ENCODE measurements around the gene LGALSL.
"Not testable (repeated sequence)": the region's sequence is repeated elsewhere in the genome, so short reads cannot be mapped to it uniquely, and the experiment has no call there.

Gene LGALSL

DNA sequence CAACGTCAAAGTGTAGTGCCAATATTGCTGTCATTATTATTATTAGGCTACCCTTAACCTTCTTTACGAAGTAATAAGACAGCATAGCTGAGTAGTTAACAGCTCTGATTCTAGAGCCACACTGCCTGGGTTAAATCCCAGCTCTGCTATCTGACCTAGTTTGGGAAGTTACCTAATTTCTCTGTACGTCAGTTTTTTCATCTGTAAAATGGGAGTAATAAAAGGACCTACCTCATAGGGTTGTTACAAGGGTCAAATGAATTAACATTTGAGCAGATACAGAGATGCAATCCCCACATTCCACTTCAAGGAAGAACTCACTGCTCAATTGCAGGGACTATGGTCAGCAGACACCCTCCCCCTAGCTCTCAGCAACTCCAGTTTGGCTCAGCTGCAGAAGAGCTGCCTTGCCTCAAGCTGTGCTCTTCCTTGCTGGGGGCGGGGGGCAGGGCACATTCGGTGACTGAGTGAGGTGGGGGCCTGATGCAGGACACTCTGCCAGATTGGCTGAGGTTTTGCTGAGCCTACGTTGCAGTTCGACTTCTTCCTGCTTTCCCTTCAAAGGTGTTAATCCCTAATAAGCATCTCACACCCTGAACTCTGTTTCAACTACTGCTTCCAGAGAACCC, 11.0 kb upstream of the LGALSL start:
- no peak for DNase-seq

DNA sequence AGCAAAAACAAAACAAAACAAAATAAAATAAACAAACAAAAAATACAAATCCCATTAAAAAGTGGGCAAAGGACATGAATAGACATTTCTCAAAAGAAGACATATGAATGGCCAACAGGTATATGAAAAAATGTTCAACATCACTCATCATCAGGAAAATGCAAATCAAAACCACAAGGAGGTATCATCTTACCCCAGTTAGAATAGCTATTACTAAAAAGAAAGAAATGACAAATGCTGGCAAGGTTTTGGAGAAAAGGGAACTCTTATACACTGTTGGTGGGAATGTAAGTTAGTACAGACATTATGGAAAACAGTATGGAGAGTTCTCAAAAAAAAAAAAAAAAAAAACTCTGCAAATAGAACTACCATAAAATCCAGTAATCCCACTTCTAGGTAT, 8.0 kb upstream of the LGALSL start:
- DNase-seq = not testable (repeated sequence)

DNA sequence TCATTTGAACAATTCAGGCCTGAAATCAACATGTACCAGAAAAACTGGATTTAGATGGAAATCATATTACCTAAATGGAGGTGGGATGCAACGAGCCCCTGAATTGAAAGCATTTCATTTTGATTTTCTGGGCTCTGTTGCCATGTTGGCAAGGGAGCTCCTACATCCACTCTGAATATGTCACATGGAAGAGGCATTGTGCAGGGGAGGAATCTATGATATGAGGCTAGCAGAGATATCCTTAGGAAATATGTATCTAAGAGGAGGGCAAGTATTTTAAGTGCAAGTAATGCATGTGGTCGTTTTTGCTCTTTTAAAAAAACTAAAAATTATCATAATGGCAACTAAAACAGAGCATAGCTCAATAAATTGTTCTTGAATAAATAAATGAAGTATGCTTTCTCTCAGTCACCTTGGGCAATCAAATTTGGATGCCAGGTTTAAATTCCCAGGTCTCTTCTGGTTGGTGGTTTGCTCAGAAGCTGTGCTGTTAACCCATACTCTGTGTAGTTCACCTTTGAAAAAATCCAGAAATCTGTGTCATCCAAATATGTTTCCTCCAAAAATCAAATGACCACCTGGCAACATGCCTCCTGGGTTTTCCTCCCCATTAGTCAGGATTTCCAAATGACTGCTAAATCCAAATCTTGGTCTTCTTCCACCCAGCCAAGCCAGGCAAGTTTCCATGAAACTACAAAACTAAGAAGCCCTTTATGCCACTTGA, 6.5 kb upstream of the LGALSL start:
- DNase-seq = no peak

DNA sequence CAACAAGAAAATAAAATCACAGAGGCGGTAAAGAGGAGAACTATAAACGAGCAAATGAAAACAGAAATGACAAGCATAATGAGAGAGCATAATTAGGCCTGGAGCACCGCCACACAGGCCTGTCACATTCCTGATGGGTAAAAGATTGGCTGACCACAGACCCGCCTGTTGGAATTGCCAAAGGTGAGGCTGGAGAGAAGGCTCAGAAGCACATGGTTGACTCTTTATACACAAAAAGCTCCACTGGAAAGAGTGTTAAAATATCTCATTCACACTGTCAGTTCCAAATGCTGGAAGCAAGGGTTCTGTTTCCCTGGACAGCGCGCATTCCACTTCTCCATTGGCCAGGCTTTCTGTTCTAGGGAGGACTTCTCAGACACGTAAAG, 5.9 kb upstream of the LGALSL start:
- no peak for DNase-seq

DNA sequence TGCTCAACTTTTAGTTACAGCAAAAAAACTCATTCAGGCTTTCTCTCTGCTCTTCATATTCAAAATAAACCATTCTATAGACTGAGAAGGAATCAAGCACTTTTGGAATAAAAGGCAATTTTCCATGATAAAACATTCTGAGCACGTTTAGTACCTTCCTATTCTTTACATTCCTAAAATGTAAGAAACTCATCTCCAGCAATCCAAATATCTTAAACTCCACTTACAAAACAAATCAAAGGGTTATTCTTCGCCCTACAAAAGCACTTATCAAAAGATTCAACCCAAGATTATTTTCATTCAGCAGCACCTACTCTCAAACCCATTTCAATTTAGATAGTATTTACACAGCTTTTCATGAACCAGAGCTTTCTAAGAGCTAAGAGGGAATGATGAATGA, 2.9 kb upstream of the LGALSL start:
- no peak for DNase-seq

DNA sequence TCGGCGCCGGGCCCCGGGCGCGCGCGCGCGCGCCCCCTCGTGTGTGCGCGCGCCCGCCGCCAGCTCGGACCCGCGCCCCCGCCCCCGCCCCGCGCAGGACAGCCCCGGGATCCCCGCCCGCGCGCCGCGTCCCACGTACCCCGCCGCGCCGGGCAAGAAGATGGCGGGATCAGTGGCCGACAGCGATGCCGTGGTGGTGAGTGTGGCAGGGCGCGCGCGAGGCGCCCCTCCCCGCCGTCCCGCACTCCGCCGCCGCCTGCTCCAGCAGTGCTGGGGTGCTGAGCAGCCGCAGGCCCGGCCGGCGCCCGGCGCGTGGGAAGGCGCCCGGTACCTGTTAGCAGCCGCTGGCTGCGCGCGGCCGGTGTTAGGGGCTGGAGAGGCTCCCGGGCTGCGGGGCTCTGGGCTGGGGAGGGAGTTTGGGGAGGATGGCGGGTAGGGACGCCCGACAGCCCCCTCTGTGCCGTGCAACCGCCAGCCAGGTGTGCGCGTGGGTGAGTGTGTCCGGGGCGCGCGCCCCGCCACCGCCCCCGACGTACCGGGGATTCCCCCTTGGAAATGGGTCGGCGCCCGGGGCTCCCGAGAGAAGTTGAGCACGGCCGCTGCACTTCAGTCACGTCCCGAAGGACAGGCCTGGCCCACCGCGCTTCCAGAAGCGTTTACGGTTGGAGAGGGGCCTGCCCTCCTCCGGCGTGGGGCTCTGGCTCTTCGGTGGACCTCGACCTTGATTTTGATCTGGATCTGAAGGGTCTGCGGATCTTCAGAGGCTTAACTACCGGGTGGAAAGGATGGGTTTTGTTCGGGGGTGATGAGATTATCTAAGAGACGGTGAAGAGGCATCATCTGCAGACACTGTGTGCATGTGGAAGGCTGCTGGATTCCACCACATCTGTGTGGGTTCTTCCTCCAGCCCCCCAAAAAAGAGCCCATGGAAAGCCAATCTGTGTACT, 697 bp downstream of the LGALSL start:
- peak; percentile 10 to 60 (median 25) for DNase-seq

DNA sequence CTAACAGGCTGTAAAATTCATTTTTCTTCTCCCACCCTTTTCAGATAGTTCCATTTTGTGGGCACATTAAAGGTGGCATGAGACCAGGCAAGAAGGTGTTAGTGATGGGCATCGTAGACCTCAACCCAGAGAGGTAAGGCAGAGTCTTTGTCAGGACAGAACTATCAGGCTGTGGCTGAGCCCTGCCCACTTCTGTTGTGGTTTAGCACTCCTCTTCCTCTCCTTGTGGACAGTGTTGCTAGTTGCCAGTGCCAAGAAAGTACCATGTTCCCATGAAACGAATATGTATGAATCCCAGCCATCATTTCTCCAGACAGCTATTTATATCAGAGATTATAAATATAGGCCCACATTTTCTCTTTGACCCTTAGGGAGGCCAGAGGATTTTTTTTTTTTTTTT, 1.6 kb downstream of the LGALSL start:
- DNase-seq = no peak

DNA sequence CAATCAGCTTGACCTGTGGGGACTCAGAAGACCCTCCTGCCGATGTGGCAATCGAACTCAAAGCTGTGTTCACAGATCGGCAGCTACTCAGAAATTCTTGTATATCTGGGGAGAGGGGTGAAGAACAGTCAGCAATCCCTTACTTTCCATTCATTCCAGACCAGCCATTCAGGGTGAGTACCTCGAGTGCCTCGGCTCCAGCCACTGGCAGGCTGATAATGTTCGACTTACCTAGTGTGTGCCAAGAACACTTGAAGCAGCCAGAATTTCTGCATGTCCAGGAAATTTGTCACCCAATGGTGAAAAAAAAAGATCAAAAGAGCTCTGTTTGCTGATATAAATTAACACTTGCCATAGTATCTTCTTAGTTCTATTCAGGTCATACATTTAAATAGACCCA, 2.3 kb downstream of the LGALSL start:
- no peak for DNase-seq

DNA sequence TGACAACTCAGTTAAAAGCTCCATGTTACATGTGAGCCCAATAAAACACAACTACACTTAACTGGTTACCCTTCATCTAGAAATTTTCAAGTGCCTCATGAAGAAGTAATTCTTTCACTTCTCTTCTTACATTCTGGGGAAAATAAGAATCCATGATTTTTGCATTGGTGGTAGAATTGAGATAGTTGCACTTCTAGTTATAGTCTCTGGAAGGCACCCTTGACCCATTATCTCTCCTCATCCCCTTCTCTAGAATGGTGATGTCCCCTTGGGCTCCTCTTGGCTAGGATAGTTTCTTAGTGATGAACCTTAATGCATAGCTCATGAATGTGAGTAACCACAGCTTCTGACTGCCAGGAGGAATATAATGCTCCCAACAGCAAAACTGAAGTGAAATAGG, 3.6 kb downstream of the LGALSL start:
- DNase-seq = no peak

DNA sequence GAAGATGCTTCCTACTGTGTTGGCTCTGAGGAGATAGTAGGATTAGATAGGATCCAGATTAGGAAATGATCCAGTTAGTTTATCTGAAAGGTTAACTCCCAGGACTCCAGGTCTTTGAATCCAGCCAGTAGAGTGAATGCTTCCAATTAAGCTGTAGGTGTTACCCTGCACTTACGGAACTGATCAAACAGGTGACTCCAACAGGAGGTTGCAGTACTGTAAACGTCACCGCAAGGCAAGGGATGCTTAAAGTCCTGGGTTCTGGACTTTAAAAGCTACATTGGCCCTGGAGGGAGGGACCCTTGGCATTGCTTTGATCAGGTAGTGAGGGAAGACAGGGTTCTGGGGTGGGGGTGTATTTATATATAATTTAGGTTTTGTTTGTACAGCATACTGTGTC, 5.6 kb downstream of the LGALSL start:
- DNase-seq = no peak

DNA sequence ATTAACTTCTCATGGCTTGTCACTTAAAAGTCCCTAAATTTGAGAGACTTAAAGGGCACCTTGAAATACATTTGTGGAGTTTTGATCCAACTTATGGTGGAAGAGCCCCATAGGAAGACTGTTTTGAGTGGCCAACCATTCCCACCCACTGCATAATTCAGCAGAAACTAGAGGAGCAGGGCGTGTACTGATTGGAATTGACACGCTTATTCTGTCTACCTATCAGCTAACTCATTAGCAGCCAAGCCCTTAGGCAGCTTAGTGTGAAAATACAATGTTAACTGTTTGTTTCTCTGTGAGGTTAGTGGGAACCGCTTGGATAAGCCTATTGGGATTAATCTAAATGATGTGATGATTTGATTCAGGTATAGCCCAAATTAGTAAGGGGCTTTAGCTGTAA, 6.4 kb downstream of the LGALSL start:
- DNase-seq = no peak

DNA sequence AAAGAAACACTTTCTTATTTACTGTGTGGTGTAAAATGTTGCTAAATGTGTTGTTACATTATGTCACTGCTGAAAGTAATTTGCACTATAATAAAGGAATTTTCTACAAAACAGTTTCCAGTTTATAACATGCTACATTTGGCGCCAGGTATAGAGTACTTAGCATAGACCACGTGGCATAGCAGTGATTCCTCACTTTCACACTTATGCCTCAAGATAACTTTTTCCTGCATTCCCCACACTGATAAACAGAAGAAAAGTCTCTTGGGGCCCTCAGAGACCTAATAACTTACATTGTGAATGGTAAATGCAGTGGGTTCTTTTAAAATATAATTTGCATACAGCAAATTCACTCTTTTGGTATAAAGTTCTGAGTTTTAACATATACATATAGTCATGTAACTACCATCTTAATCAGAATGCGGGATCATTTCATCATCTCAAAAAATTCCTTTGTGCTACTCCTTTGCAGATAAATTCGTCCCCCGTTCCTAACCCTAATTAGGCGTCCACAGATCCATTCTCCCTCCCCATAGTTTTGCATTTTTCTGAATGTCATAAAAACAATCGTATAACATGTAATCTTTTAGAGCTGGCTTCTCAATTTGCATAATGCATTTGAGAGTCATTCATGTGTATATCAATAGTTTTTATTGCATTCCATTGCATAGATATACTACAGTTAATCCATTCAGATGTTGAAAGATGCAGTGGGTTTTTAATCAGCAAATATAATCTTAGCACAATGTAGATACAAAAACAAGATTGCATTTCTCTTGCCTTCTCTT, 7.5 kb downstream of the LGALSL start:
- no peak for DNase-seq

DNA sequence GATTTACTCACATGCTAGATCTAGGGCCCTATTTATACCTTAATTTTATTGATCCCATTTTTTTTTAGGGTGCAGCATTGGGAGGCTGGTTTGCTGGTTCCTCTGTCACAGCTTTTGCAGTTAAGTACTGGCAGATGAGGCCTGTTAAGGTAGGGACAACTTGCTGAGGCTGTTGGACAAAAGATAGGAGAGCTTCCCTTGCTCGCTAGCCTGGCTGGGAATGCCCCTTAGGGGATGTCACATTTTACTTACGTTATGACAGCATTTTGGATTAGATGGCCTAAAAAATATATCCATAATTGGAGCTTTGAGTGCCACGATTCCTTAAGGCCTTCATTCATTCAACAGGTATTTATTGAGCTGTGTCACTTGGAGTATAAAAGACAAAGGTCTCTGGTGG, 8.2 kb downstream of the LGALSL start:
- no peak for DNase-seq

DNA sequence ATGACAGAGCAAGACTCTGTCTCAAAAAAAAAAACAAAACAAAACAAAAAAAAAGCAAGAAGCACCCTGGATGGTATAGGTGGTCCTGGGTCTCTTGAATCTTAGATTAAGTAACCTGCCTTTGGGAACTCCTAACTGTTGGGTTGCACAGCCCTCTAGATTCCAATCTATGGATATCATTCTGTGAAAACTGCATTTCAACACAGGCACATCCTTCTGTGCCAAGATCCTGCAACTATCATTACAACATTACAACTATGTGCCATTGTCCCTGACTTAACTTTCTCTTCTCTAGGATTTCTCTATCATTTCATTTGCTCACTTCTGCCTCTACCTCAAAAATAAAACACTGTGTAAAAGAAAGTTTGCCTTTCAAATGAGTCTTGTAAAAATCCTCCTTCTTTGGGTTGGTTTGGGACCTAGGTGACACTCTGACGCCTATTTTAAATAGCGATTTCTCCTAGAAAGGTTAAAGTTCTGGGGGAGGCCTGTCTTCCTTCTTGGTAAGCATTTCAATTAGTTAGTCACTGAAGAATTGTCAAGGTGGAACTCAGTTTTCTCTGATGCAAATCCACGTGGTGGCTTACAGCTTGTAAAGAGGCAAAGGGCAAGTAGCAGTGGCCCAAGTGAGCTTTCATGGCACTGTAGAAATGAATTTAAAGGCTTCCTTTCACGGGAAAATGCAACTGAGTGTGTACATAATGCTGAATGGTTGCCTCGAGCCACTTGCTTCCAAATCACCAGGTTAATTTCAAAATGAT, 9.2 kb downstream of the LGALSL start:
- DNase-seq = no peak

DNA sequence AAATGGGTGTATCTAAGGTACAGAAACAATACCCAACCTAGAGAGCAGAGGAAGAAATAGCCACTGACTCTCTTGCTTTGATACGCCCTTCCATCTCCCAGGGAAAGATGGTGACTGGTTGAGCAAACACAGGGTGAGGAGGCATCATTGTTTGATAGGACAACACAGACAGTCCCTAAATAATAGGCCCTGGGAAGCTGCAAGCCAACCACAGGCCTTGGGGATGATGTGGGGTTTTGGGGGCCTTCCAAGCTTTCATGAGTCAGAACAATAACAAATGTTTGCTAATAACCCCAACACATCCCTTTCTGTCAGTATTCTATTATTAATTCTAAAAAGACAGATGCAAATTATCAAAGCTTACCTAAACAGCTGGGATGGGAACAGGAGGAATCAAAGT, 9.8 kb downstream of the LGALSL start:
- no peak for DNase-seq

DNA sequence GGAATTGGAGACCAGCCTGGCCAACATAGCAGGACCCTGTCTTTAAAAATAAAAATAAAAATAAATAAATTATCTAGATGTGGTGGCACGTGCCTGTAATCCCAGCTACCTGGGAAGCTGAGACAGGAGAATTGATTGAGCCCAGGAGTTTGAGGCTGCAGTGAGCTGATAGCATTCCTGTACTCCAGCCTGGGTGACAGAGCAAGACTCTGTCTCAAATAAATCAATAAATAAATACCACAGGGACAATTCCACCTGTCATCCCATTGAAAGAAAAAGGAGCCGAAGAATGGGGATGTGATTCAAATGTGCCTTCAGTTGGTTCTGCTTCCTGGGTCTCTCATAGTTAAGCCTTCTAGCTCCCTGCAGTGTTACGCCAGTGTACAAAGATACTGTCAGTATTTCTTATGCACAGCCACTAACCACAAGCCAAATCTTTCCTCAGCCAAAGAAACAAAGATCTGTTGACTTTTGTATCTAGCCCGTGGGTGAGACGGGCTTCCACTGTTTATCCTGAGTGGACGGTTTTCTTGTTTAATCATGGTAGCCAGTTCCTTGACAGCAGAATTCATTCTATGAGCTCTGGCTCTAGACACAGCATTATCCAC, 12.6 kb downstream of the LGALSL start:
- no peak for DNase-seq

DNA sequence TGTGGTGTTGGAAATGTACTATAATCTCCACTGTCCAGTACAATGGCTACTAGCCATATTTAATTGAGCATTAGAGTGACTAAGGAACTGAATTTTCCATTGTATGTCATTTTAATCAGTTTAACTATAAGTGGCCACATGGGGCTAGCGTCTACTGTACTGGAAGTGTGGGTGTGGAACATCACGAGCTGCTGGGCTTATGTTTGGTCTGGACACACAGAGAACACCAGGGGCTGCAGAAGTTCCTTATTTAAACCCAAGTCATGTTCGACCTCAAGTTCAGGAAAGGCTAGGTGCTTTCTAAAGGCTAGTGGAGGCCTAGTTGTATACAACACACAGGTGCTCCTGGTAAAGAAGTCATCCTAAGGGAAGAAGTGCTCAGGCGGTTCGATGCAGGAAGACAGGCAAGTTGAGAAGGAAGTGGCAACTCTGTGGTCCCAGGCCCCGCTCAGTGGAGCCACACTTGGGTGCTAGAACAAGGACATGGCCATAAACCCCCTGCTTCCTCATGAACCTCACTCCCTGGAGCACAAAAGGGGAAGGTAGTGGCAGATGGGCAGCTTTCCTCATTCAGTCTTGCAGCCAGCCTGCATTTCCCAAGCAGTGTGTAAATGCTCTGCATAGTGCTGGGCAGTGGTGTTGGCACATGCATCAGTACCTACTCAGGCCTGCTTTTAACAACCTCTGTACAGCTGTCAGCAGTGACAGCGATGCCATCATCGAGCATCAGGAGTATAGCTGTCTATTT, 13.3 kb downstream of the LGALSL start:
- DNase-seq = no peak

DNA sequence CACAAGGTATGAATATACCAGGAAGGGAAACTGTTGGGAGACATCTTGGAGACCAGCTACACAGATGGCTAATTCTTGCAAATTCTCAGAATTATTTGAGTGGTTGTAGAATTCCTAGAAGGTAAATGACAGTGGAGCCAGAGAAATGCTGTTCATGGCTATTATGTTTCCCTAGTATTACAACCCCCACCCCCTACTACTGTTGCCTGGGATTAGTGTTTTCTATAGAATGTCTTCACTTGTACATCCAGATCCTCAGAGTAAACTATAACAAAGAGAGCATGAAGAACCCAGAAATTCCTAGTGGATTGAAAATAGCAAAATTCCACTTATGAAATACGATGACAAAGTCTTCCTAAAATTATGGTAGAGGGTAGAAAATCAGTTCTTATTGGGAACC, 15.3 kb downstream of the LGALSL start:
- DNase-seq = no peak

DNA sequence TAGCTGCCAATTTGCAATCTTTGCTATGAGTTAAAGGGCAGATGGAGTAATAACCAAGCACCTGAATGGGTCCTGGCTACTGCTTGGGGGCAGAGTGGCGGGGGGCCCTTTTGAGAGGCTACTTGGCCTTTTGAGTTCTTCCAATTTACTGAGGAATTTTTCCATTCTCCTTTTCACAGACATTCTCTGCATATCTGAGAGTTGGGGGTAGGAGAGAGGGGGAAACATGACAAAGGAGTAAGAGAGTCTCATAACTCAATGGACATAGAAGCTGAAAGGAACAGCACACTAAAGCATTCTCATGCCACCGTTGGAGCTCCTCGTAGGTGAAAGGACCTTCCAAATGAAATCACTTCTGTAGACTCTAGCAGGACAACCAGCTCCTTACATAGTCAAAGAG, 16.1 kb downstream of the LGALSL start:
- no peak for DNase-seq

DNA sequence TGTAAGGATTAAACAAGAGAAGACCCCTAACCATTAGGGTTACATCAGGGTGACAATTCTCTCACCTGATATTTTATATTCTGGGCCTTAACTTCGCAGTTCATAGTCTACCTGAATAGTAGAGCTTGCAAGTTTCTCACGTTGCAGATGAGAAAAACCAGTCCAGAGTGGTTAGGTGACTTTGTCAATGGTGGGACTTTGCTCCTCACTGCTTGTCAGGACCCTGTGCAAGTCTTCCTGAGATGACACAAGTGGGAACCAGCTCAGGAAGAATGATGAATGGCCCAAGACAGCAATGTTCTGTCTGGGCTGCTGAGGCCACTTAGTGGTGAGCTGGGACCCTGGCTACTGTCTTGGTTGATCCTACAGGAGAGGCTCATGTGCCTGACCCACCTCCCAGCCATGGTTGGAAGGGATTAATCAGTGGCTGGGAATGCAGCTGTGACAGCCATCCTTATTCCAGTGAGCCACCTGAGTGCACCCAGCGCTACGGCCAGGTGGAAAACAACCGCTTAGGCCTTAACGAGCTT, 16.9 kb downstream of the LGALSL start:
- no peak for DNase-seq

DNA sequence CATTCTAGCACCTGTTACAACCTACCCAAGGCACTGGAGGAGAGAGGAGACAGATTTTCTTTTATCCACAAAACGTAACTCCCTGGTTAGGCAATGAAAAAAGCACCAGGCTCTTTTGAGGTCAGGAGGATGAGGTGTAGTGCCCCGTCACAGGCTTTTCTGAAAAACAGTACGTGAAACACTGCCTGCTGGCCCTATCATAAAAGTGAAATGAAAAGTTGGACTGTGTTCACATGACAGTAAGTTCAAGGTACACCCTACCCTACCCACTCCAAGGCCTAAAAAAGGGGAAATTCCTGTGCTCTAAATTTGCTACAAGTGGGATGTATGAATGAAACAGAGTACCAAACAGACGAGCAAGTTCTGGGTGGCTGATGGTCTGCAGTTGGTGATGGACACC, 17.6 kb downstream of the LGALSL start:
- DNase-seq = no peak
